Measurements from ENCODE around the gene WDCP.
"Not testable (repeated sequence)": the region's sequence is repeated elsewhere in the genome, so short reads cannot be mapped to it uniquely, and the experiment has no call there.

The WDCP gene

DNA sequence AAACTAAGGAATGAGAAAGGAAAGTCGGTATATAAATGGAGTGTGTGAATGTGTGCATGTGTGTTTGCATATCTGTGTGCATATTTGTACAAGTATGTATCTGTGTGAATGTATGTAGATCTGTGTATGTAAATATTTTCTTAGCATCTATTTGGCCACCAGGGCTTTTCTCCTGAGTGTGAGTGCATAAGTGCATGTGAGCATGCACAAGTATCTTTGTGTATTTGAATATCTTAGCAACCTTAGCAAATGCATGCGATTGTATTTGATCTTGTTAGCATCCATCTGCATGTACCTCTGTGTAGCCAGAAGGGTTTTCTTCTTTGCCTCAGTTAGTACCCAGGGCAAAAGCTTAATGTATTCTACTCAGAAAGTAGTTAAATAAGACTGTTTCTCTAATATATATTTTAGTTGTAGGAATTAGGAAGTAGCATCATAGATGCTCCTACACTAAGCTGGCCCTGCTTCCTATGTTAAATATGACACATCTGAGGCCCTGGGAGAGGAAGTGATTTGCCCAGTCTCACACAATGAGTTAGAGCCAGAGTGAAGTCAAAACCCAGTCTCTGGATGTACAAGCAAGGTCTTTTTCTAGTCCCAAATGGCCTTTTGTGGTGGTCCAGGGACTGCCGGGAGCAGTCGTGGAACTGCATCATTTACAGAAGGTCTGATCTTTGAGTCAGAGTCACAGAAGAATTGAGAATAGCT lies 11.5 kb upstream of the WDCP start:
- DNase-seq (ENCODE audit: low read depth) = no peak

DNA sequence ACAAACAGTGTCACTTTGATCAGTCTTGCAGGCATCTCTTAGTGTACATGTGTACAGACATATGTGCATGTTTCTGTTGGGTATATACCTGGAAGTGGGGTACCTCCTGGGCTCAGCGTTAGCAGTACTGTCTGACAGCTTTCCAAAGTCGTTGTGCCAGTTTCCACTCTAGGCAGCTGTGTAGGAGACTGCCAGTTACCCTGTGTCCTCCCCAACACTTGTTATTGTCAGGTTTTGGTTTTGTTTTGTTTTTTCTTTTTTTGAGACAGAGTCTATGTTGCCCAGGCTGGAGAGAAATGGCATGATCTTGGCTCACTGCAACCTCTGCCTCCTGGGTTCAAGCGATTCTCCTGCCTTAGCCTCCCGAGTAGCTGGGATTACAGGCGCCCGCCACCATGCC lies 8.6 kb upstream of the WDCP start:
- no peak for DNase-seq (ENCODE audit: low read depth)

DNA sequence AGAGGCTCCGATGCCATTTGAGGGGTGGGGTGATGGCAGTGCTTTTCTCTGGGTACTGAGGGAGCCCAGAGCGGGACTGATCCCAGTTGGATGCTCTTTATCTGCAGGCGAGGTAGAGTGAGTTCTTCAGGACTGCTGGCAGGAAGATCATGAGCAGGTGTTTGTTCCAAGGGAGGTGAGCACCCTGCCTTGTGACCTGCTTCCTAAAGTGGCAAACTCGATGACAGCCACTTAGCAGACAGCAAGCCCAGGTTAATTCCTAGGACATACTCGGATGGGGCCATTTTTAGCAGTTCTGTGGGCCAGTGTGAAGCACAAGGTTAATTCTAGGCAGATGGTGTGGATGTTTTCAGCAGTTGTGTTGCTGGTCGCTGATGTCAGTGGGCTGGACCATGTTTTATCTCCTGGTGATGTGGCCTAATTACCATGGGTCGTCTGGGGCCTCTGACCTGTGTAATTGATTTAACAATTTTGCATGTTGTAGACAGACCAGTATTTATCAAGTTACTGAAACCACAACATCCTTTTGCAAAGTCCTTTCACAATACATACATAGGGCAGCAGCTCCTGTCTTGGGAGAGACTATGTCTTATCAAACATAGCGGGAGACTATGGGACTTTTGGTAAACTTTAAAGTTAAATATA lies 7.3 kb upstream of the WDCP start:
- DNase-seq (ENCODE audit: low read depth) = no peak

DNA sequence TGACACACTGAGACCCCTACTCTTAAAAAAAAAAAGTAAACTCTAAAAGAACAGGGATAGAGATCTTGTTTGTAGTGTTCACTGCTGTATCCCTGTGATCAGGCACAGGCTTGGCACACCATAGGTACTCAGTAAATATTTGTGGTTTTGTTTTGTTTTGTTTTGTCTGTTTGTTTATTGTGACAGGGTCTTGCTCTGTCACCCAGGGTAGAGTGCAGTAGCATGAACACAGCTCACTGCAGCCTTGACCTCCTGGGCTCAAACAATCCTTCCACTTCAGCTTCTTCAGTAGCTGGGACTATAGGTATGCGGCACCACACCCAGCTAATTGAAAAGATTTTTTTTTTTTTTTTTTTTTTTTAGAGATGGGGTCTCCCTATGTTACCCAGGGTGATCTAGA lies 5.8 kb upstream of the WDCP start:
- no peak for DNase-seq (ENCODE audit: low read depth)

DNA sequence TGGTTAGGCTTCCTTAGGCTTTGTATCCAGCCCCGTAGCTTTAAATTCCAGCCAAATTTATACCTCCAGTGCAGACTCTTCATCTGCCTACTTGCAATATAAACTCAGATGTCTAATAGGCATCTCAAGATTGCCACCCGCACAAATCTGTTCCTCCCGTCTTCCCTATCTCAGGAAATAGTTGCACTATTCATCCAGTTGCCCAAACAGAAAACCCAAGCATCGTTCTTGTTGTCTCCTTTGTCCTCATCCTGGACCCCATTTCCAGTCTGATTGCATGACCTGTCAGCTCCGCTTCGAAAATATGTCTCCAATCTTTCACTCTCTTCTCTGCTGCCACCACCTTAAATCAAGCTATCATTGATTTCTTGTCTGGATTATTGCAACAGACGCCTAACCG lies 4.6 kb upstream of the WDCP start:
- no peak for DNase-seq (ENCODE audit: low read depth)

DNA sequence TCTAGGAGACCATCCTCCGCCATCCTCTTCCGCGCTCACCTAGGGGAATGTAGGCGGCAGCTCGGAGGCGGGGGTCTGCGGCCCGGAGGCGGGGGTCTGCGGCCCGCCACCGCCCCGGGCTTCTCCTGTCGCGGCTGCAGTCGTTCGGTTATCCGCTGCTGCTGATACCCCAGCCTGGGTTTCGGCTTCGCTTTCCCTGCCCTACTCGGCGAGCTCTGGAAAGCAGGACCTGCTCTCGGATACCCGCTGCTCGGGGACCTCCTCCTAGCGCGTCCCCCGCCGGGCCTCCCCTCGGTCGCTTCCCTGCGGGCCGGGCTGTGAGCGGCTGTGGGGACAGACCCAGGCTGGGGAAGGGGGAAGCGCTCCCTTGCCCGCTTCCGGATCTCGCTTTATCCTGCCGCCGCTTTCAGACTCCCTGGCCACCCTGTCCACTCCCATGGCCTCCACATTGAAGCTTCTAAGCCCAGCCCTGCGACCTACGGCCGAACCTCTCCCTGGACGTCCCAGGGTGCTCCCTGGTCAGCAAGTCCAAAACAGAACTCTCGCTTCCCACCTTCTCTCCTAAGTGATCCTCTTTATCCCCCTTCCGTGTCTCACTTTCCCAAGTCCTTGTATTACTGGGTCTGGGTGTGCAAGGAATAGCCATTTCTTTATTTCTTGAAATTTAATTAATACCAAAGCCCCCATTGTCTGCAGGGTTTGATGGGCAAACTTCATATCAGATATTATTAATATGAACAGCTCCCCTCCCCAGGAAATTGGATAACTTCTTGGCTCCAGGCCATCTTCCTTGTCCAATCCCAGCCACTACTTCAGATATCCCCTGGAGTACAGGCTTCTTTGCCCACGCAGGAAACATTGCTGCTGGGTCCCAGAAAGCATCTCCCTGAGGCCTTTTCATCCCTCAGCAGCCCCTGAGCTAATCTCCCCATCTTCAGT lies 3.1 kb upstream of the WDCP start:
- DNase-seq (ENCODE audit: low read depth) = no peak

DNA sequence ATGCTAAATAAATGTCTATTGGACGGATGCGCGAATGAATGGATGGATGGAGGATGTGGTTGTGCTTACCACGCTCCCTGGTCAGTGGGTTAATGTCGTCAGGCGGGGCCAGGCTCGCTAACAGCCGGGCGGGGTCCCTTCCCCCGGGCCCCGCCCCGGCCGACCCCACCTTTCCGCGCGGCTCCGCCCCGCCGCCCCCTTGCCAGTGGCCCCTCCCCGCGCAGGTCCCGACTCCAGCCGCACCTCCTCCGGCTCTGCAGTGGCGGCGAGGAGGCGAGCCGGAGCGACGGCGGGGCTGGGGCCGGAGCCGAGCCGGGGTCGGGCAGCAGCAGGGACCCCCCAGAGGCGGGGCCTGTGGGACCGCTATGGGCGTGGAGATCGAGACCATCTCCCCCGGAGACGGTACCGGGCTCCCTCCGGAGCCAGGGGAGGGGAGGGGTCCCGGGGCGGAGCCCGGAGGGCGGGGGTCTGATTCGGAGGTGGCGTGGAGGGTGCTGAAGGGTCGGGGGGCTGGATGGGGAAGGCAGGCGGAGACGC lies 2.4 kb upstream of the WDCP start, which contains the start of gene FKBP1B:
Gene FKBP1B (plus strand): TSS at position 257 of the 537 bp plus-strand sequence. CDS start 109 bp downstream, at position 366.
- DNase-seq (ENCODE audit: low read depth) = peak; percentile 63

DNA sequence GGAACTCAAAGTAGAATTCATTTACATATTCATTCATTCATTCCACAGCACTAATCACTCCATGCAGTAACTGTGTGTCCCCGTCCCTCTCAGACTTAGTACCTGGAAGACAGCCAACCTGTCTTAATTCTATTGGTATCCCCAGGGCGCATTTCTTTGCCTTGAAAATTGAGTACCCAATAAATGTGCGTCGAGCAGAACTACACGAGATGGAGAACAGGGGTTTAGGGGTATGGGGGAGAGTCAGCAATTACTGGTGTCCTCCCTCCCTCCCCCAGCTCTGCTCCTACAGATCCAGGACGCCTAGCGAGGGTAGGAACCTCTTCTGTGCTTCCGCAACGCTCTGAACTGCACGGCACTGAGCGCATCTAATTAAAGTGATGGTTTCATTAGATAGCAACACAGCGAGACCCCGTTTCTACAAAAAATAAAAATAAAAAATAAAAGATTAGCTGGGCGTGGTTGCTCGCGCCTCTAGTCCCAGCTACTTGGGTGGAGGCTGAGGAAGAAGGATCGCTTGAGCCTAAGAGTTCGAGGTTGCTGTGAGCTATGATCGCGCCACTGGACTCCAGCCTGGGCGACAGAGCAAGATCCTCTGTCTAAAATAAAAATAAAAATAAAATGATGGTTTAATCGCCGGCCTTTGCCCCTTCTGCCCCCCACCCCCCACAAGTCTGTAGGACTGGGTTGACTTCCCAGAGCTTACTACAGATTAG lies 1.7 kb upstream of the WDCP start:
- no peak for DNase-seq (ENCODE audit: low read depth)

DNA sequence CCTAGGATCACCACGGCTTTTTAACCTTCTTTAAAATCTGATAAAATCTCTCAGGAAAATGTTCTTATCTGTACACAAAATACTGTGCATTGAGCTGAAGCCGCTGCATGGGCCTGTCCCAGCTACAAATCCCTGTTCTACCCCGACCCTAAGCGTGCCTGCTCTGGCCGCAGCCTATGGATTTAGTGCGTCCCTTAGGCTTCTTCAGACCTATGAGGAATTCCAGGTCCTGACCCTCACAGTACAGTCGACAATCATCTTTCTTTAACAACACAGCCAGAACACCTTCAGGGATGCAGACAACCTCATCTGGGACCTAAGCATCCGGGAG lies 477 bp upstream of the WDCP start:
- no peak for DNase-seq (ENCODE audit: low read depth)

DNA sequence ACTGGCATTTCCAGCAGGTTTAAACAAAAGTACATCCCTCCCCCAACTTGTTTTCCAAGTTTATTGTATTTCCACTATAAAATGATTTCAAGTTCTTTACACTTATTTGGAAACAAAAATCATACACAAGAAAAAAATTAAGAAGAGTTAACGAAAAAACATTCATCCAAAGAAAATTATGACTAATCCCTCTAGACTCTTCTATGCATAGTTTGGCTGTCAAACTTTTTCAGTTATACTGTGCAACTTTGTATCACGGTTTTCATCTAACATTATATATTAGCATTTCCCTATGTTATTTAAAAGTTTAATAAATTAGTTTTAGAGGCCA lies 627 bp downstream of the WDCP start:
- no peak for DNase-seq (ENCODE audit: low read depth)

DNA sequence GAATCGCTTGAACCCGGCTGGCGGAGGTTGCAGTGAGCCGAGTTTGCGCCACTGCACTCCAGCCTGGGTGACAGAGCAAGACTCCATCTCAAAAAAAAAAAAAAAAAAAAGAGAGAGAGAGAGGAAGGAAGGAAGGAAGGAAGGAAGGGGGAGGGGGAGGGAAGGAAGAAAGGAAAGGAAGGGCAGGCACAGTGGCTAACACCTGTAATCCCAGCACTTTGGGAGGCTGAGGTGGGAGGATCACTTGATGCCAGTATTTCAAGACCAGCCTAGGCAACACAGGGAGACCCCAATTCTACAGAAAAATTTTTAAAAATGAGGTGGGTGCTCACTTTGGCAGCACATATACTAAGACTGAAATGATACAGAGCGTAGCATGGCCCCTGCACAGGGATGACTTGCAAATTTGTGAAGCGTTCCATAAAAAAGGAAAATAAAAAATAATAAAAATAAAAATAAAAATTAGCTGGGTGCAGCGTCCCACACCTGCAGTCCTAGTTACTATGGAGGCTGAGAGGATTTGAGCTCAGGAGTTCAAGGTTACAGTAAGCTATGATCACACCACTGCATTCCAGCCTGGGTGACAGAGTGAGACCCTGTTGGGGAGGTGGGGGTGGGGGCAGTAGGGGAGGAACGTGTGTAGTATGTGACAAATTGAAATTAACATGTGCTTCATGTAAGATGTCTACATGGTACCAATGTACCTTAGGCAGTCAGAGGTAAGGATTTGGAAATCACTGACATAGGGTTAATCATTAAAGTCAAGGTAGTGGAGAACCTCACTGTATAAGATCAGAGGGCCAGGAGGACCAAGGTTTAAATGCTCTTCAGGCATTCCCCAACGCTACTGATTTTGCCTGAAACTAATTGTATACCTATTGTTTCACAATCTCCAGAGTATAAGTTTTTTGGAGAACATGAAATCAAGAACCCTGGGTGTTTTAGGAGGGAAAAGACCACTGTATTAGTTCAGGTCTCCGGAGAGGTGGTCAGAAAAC lies 1.4 kb downstream of the WDCP start:
- DNase-seq (ENCODE audit: low read depth) = no peak

DNA sequence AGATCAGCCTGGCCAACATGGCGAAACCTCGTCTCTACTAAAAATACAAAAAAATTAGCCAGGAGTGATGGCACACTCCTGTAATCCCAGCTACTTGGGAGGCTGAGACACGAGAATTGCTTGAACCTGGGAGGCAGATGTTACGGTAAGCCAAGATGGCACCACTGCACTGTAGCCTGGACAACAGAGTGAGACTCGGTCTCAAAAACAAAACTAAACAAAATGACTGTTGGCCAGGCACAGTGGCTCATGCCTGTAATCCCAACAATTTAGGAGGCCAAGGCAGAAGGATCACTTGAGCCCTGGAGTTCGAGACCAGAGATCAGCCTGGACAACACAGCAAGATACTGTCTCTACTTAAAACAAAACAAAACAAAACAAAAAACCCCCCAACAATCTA lies 4.1 kb downstream of the WDCP start:
- not testable (repeated sequence) for DNase-seq (ENCODE audit: low read depth)

DNA sequence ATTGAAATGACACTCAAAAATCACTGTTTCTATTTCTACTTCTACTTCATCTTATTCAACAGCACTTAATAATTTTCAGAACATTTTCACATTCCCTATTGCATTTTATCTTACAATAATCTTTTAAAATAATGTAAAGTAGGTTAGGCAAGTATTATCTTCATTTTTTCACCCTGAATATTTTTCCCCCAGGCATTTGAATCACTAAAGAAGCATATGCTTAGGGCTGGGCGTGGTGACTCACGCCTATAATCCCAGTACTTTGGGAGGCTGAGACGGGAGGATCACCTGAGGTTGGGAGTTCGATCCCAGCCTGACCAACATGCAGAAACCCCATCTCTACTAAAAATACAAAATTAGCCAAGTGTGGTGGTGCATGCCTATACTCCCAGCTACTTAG lies 6.7 kb downstream of the WDCP start:
- no peak for DNase-seq (ENCODE audit: low read depth)

DNA sequence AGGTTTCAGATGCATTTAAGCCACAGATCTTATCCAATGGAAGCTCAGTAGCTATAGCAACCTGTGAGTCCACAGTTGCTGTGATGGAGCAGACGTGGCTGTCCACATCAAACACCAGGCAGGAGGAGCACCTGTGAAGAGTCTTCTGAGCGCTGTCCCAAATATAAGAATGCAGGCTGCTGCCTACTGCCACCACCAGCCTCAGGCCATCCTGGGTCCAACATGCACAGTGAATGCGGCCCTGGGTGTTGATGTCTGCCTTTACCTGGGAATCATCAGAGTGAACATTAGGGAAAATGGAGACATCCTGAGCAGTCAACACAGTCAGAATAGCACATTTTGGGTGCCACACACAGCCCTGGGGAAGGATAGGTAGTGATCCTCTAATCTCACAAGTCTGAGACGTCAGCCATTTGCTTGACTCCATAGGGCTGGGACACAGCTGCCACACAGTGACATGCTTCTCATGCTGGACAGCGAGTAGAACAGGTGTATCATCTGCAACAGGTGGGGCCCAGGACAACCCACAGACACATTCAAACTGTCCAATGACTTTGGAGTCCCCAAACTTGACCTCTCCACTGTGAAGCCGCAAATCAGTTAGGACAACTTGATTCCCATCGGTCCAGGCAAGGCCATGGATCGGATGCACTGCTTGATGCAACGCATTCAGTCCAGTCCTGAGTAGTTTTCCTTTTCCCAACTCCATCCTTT lies 8.2 kb downstream of the WDCP start:
- DNase-seq (ENCODE audit: low read depth) = no peak

DNA sequence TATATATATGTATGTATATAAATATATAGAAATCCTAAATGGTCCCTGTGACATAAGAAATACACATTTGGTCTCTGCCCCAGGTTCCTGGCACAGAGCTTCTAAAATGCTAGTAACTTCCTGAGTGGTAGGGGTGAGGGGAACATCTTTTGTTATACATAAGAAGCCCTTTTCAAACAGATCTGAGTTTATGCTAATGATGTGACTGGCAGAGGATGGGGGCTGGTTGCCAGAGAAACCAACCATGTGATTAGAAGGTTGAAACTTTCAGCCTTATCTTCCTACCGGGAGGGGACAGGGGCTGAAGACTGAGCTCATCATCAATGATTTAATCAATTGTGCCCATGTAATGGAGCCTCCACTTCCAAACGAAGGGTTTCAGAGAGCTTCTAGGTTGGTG lies 21.0 kb downstream of the WDCP start:
- no peak for DNase-seq (ENCODE audit: low read depth)

DNA sequence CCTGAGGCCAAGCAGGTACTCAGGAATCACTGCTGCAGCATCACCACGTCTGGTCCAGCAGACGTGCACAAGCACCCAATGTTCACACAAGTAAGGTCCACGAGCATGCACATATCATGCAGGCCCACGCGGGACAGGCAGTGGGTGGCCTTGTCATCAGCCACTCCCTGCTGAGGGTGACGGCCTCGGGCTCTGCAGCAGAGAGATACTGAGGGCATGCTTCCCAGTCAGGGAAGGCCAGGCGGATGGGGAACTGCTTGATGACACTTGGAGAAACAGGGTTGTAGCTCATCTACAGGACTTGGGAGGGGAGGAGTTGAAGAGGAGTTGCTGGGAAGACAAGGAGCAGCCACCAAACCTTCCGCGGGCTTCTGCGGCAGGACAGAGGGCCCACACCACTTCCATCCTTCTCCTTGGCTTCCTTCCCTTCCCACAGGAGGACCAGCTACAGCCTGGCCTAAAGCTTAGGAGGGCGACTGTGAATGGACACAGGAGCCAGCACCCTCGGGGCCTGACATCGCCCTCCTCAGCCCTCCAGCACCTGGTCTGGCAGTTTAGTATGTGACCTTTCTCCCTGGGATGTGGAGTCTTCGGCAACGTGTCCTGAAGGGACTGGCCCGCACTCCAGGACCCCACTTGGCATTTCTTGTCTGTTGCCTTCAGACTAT lies 22.1 kb downstream of the WDCP start:
- DNase-seq (ENCODE audit: low read depth) = no peak

DNA sequence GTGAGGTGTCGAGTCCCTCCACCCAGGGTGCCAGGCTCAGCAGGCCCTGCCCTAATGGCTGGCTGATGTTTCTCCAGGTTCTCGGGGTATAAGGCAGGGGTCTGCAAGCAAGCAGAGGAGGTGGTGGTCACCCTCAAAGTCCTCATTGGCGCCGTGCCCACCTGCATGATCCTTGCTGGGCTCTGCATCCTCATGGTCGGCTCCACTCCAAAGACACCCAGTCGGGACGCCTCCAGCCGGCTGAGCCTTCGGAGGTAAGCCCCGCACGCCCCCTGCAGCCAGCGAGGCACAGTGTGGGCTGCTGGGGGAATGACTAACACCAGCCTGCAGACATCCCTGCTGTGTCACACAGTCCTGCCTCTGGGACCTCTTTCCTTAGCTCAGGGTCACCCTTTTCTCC lies 23.2 kb downstream of the WDCP start:
- DNase-seq (ENCODE audit: low read depth) = no peak

DNA sequence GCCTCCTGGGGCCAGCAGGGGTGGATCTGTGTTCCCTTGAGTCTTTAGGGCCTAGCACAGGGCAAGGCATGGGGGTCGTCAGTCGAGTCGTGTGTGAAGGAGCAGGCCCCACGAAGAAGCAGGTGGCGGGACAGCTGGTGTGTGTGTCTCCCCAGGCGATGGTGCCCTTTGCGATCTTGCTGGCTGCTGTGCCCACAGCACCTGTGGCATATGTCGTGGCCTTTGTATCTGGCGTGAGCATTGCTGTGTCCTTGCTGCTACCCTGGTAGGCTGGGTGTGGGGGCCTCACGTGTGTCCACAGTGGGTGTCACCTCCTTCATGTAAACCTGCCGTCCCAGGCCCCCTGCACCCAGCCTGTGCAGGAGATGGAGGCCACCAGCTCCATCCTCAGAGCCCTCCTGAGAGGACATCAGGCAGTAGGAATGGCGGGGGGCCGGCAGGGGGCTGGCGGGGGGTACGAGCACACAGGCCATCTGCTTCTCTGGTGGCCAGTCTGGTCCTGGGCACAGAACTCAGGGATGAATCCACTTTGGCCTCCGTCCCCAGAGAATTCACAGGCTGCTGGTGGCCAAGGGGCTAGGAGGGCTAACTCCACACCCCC lies 24.1 kb downstream of the WDCP start:
- DNase-seq (ENCODE audit: low read depth) = no peak

DNA sequence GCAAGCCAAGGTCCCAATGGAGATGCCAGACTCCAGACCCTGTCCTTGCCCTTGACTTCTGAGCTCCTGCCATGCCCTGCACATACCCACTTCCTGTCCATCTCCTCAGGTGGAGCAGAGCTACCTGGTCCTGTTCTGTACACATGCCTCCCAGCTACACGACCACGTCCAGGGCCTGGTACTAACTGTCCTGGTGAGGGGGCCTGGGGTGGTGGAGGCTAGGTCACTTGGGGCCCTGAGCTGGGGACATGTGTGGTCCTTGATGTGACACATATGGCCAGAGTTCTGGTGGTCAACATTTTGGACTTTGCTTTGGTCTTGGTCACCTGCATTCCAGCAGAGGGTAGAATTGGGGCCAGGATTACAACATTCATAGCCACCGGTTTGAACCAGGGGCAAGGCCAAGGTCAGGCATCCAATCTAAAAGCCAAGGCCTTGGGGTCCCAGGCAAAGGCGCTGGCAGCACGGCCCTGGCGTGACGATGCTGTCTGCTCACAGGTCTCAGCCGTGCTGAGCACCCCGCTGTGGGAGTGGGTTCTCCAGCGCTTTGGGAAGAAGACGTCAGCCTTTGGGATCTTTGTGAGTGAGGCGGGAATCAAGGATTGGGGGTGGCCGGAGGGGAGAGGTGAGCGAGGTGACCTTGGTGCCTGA lies 24.7 kb downstream of the WDCP start:
- no peak for DNase-seq (ENCODE audit: low read depth)

All from activated T-cell treated with anti-CD3 and anti-CD28 coated beads for 48 hours (primary cell).